ENCODE measurements around the gene WWOX. TPM values are rescaled to one million over a fixed set of nuclear protein-coding genes. Genes with fewer than 3 reads are reported as not detected.

WWOX gene
- total RNA-seq, 1 experiment from 2014 or later: 79.9 TPM

- Histone ChIP-seq H3K4me1 (ENCODE audit: insufficient read depth, low read length, poor library complexity, severe bottlenecking) (no peaks in the 10 kb centered on the region), H3K36me3 (ENCODE audit: insufficient read depth, low read length, poor library complexity, severe bottlenecking) (no peaks in the 10 kb centered on the region), H3K27ac (ENCODE audit: low read depth, low read length, poor library complexity, severe bottlenecking) (no peak overlapping the region), H3K27me3 (replicated peaks; ENCODE audit: insufficient read depth, low read depth, low read length, poor library complexity) (no peaks in the 10 kb centered on the region), H3K9me3 (ENCODE audit: low read depth, low read length, poor library complexity, severe bottlenecking) (no peaks in the 10 kb centered on the region), H3K4me3 (ENCODE audit: low read depth, low read length, poor library complexity, severe bottlenecking) (no peak overlapping the region)
- no TSS peak for BruUV-seq (replicated peaks)
- ChIA-PET CTCF (no interaction called here), POLR2A (ENCODE audit: low non-redundant PET) (no interaction called here)
- TF ChIP-seq CTCF (conservative IDR thresholded peaks at IDR 0.05; ENCODE audit: low read depth, low read length) (no peak), EZH2 (IDR thresholded peaks at IDR 0.05; ENCODE audit: borderline replicate concordance, low read depth, low read length, poor library complexity, severe bottlenecking) (no peak)
- no peak for DNase-seq (ENCODE audit: low spot score)
- intact Hi-C loops (cut with micrococcal nuclease; ENCODE audit: unreplicated experiment): no loop called here
These were observed 595.9 kb downstream of the WWOX start for GRCh38 chr16:78695391-78695790.

DNA sequence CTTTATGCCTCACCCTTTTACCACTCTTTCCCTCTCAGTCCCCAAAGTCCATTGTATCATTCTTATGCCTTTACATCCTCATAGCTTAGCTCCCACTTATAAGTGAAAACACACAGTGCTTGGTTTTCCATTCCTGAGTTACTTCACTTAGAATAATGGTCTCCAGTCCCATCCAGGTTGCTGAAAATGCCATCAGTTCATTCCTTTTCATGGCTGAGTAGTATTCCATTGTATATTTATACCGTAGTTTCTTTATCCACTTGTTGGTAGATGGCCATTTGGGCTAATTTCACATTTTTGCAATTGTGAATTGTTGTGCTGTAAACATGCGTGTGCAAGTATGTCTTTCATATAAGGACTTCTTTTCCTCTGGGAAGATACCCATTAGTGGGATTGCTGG lies 597.3 kb downstream of the WWOX start:
- DNase-seq (ENCODE audit: low spot score): no peak
- no peak for TF ChIP-seq EZH2 (IDR thresholded peaks at IDR 0.05; ENCODE audit: borderline replicate concordance, low read depth, low read length, poor library complexity, severe bottlenecking)
- no peak for TF ChIP-seq CTCF (conservative IDR thresholded peaks at IDR 0.05; ENCODE audit: low read depth, low read length)
- CTCF ChIA-PET: no interaction called here

DNA sequence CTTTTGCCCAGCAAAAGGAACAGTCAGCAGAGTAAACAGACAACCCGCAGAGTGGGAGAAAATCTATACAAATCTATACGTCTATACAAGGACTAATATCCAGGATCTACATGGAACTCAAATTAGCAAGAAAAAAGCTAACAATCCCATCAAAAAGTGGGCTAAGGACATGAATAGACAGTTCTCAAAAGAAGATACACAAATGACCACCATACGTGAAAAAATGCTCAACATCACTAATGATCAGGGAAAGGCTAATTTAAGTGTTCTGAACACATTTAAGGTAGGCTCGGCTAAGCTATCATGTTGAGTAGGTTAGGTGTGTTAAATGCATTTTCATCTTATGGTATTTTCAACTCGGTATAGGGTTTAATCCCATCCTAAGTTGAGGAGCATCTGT lies 598.0 kb downstream of the WWOX start:
- no TSS peak for BruUV-seq (replicated peaks)

More for the DNA sequence above, 597.3 kb downstream of the WWOX start:
- POLR2A ChIA-PET (ENCODE audit: low non-redundant PET): no interaction called here
- H3K4me3 ChIP-seq (ENCODE audit: low read depth, low read length, poor library complexity, severe bottlenecking): no peak overlapping the region
- BruUV-seq (replicated peaks): no TSS peak
- no peaks in the 10 kb centered on the region for H3K36me3 ChIP-seq (ENCODE audit: insufficient read depth, low read length, poor library complexity, severe bottlenecking)
- no peak overlapping the region for H3K27ac ChIP-seq (ENCODE audit: low read depth, low read length, poor library complexity, severe bottlenecking)
- H3K27me3 ChIP-seq (replicated peaks; ENCODE audit: insufficient read depth, low read depth, low read length, poor library complexity): no peaks in the 10 kb centered on the region
- H3K9me3 ChIP-seq (ENCODE audit: low read depth, low read length, poor library complexity, severe bottlenecking): no peaks in the 10 kb centered on the region
- intact Hi-C loops (cut with micrococcal nuclease; ENCODE audit: unreplicated experiment): no loop called here
- H3K4me1 ChIP-seq (ENCODE audit: insufficient read depth, low read length, poor library complexity, severe bottlenecking): no peaks in the 10 kb centered on the region

More for the DNA sequence above, 598.0 kb downstream of the WWOX start:
- TF ChIP-seq EZH2 (IDR thresholded peaks at IDR 0.05; ENCODE audit: borderline replicate concordance, low read depth, low read length, poor library complexity, severe bottlenecking) (no peak), CTCF (conservative IDR thresholded peaks at IDR 0.05; ENCODE audit: low read depth, low read length) (no peak)
- no peak overlapping the region for H3K27ac ChIP-seq (ENCODE audit: low read depth, low read length, poor library complexity, severe bottlenecking)
- H3K4me3 ChIP-seq (ENCODE audit: low read depth, low read length, poor library complexity, severe bottlenecking): no peak overlapping the region
- no peaks in the 10 kb centered on the region for H3K27me3 ChIP-seq (replicated peaks; ENCODE audit: insufficient read depth, low read depth, low read length, poor library complexity)
- ChIA-PET CTCF (no interaction called here), POLR2A (ENCODE audit: low non-redundant PET) (no interaction called here)
- DNase-seq (ENCODE audit: low spot score): no peak
- intact Hi-C loops (cut with micrococcal nuclease; ENCODE audit: unreplicated experiment): no loop called here
- no peaks in the 10 kb centered on the region for H3K4me1 ChIP-seq (ENCODE audit: insufficient read depth, low read length, poor library complexity, severe bottlenecking)
- H3K9me3 ChIP-seq (ENCODE audit: low read depth, low read length, poor library complexity, severe bottlenecking): no peaks in the 10 kb centered on the region
- H3K36me3 ChIP-seq (ENCODE audit: insufficient read depth, low read length, poor library complexity, severe bottlenecking): no peaks in the 10 kb centered on the region

Measured in A673 (cell line).